HG02938 (cell line): ENCODE measurements around the gene PYCR2.
"Not testable (repeated sequence)": the region's sequence is repeated elsewhere in the genome, so short reads cannot be mapped to it uniquely, and the experiment has no call there.

ENCODE experiments used
- ATAC-seq: cut with Tn5 transposase; IDR thresholded peaks from one replicate; pipeline ENCODE4 v1.9.1; 2021; ENCODE audit warnings: mild to moderate bottlenecking, moderate library complexity; ENCODE audit not compliant: unreplicated experiment

The PYCR2 gene

GRCh38 chr1:225943582-225943981 is 19.5 kb upstream of the PYCR2 start:
- no peak for ATAC-seq

GRCh38 chr1:225942574-225942973 is 18.5 kb upstream of the PYCR2 start:
- peak; percentile 72 for ATAC-seq

GRCh38 chr1:225941942-225942222 is 17.8 kb upstream of the PYCR2 start:
- ATAC-seq, result no peak

- no peak for ATAC-seq
These were observed 17.3 kb upstream of the PYCR2 start, which contains the start of gene LEFTY2 for GRCh38 chr1:225941187-225941941. Gene LEFTY2, minus strand, starts transcription at chr1:225941220. Its CDS starts 80 bp downstream, at chr1:225941140.

- no peak for ATAC-seq
These were observed 16.5 kb upstream of the PYCR2 start for GRCh38 chr1:225940385-225941151.

- not testable (repeated sequence) for ATAC-seq
These were observed 15.9 kb upstream of the PYCR2 start for GRCh38 chr1:225939939-225940310.

- not testable (repeated sequence) for ATAC-seq
These were observed 15.3 kb upstream of the PYCR2 start for GRCh38 chr1:225939097-225939938.

- no peak for ATAC-seq
These were observed 13.3 kb upstream of the PYCR2 start for GRCh38 chr1:225937048-225937968.

GRCh38 chr1:225936523-225936922 is 12.5 kb upstream of the PYCR2 start:
- no peak for ATAC-seq

- ATAC-seq, result not testable (repeated sequence)
These were observed 12.0 kb upstream of the PYCR2 start for GRCh38 chr1:225936086-225936485.

GRCh38 chr1:225934711-225935110 is 10.7 kb upstream of the PYCR2 start:
- ATAC-seq, result no peak

- ATAC-seq, result no peak
These were observed 9.0 kb upstream of the PYCR2 start for GRCh38 chr1:225933072-225933471.

GRCh38 chr1:225931270-225932136 is 7.5 kb upstream of the PYCR2 start:
- ATAC-seq, result no peak

GRCh38 chr1:225930566-225930965 is 6.5 kb upstream of the PYCR2 start:
- ATAC-seq, result no peak

GRCh38 chr1:225929462-225929861 is 5.4 kb upstream of the PYCR2 start:
- ATAC-seq, result not testable (repeated sequence)

GRCh38 chr1:225928186-225929175 is 4.4 kb upstream of the PYCR2 start:
- no peak for ATAC-seq

- no peak for ATAC-seq
These were observed 2.6 kb upstream of the PYCR2 start for GRCh38 chr1:225926551-225927113.

GRCh38 chr1:225923381-225923691 is 714 bp downstream of the PYCR2 start:
- no peak for ATAC-seq
